Upper lobe of left lung (tissue), 4 donors: ENCODE measurements around the gene SLC66A2.

ENCODE experiments used
- CTCF ChIP-seq, 6 experiments: fragments of 450-650 bp in 4 of 6; fragments of 200-600 bp in 2 of 6; sonication (generic) in 2 of 6; IDR thresholded peaks; one replicate each; pipeline ENCODE4 v1.5.1; 2016 to 2019; ENCODE audit warnings: antibody characterized with exemption in 6 of 6
- EP300 ChIP-seq, 4 donors: sonication (generic); formaldehyde crosslinking; IDR thresholded peaks; one replicate each; pipeline ENCODE4 v1.5.1; 2017; ENCODE audit warnings: antibody characterized with exemption in 4 of 4, control low read depth in 2 of 4
- POLR2A ChIP-seq, 4 donors: fragments of 450-650 bp; IDR thresholded peaks; one replicate each; pipeline ENCODE4 v1.5.1; 2016 to 2017; ENCODE audit warnings: antibody characterized with exemption in 4 of 4, mild to moderate bottlenecking in 2 of 4
- POLR2AphosphoS5 ChIP-seq, 2 donors: sonication (generic); formaldehyde crosslinking; IDR thresholded peaks; one replicate each; pipeline ENCODE4 v1.5.1; 2017; ENCODE audit warnings: antibody characterized with exemption in 2 of 2

GRCh38 chr18:79960921-79961526, 9.6 kb upstream of the SLC66A2 start:
- no peak for TF ChIP-seq CTCF (IDR thresholded peaks at IDR 0.05)
- TF ChIP-seq POLR2AphosphoS5 (IDR thresholded peaks at IDR 0.05) = no peak
- TF ChIP-seq POLR2A (IDR thresholded peaks at IDR 0.05) = no peak
- TF ChIP-seq EP300 (IDR thresholded peaks at IDR 0.05) = no peak
